Smooth muscle cell (in vitro differentiated cells): ENCODE measurements around the gene PHLDA3. TPM values are rescaled to one million over a fixed set of nuclear protein-coding genes. Genes with fewer than 3 reads are reported as not detected.

Experiments
- DNase-seq: peaks from one replicate; lab custom pipeline; 2025; ENCODE audit not compliant: unreplicated experiment; lab: John Stamatoyannopoulos, UW
- H2AFZ ChIP-seq: fragments of 200-600 bp; sonication (generic); 2 replicates; pipeline ENCODE4 v1.6.0; 2016; ENCODE audit warnings: antibody characterized with exemption, low read depth, mild to moderate bottlenecking
- H3F3A ChIP-seq: fragments of 200-600 bp; sonication (generic); 2 replicates; pipeline ENCODE4 v1.6.0; 2017; ENCODE audit warnings: antibody characterized with exemption, low read depth
- H3K27ac ChIP-seq: fragments of 200-600 bp; sonication (generic); 2 replicates; pipeline ENCODE4 v1.5.1; 2016; ENCODE audit warnings: low read depth, mild to moderate bottlenecking
- H3K27me3 ChIP-seq: fragments of 200-600 bp; sonication (generic); 2 replicates; pipeline ENCODE4 v1.6.1; 2016; ENCODE audit warnings: low read depth, mild to moderate bottlenecking
- H3K36me3 ChIP-seq: fragments of 200-600 bp; sonication (generic); 2 replicates; pipeline ENCODE4 v1.5.1; 2016; ENCODE audit warnings: low read depth
- H3K4me1 ChIP-seq: fragments of 200-600 bp; sonication (generic); 2 replicates; pipeline ENCODE4 v1.5.1; 2016; ENCODE audit warnings: low read depth
- H3K4me2 ChIP-seq: fragments of 200-600 bp; sonication (generic); 2 replicates; pipeline ENCODE4 v1.6.0; 2016; ENCODE audit warnings: mild to moderate bottlenecking
- H3K4me3 ChIP-seq: fragments of 200-600 bp; sonication (generic); 2 replicates; pipeline ENCODE4 v1.5.1; 2016; ENCODE audit warnings: mild to moderate bottlenecking
- H3K79me2 ChIP-seq: fragments of 200-600 bp; sonication (generic); 2 replicates; pipeline ENCODE4 v1.6.0; 2016; ENCODE audit warnings: low read depth, mild to moderate bottlenecking
- H3K9ac ChIP-seq: fragments of 200-600 bp; sonication (generic); 2 replicates; pipeline ENCODE4 v1.6.0; 2016; ENCODE audit warnings: low read depth
- H3K9me3 ChIP-seq: fragments of 200-600 bp; sonication (generic); replicated peaks from 2 replicates; pipeline ENCODE4 v1.5.1; 2016; ENCODE audit warnings: low read depth
- H4K20me1 ChIP-seq: fragments of 200-600 bp; sonication (generic); 2 replicates; pipeline ENCODE4 v1.6.0; 2016; ENCODE audit warnings: low read depth
- WGBS: methylation state at CpG from one replicate; pipeline ENCODE4 v1.1.7; 2016; ENCODE audit warnings: low lambda C conversion rate; 5-methylcytosine and 5-hydroxymethylcytosine counted together
- polyA plus RNA-seq: library from polyadenylated mRNA; unstranded; fragments of >200 nt; fragmentation: Nextera tagmentation; extraction: Ambion mirVana; gene quantifications from 2 replicates; pipeline ENCODE4 v1.2.1, GENCODE V29; 2016
- total RNA-seq: library from RNA; depleted of rRNA; stranded (reverse); fragments of >200 nt; gene quantifications from 2 replicates; pipeline ENCODE4 v1.2.3, GENCODE V29; 2014
- TF ChIP-seq, protein P1 (sequence below): fragments of 200-600 bp; sonication (generic); IDR thresholded peaks from 2 replicates; pipeline ENCODE4 v1.5.1; 2017; ENCODE audit warnings: borderline replicate concordance, mild to moderate bottlenecking, antibody characterized with exemption; ENCODE audit not compliant: insufficient read depth, poor library complexity, severe bottlenecking

PHLDA3 gene
- total and polyA plus RNA-seq, 2 experiments from 2014 or later: 87.8 to 340 TPM

DNA sequence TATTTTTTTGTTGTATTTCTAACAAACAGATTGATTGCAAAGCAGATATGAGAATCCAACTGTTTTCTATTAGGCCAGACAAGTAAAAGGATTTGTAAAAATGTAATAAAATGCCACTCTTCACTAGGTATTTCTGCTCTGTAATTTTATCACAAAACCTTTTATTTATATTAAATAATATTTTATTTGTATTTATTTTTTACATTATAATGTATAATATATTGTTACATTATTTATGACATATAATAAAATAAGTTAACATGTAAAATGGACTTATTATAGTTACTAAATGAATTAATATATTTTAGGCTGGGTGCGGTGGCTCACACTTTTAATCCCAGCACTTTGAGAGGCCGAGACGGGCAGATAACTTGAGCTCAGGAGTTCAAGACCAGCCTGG lies 34.7 kb downstream of the PHLDA3 start:
- no peak for DNase-seq
- H3K4me3 ChIP-seq: no peak overlapping the region
- TF ChIP-seq, protein P1, sequence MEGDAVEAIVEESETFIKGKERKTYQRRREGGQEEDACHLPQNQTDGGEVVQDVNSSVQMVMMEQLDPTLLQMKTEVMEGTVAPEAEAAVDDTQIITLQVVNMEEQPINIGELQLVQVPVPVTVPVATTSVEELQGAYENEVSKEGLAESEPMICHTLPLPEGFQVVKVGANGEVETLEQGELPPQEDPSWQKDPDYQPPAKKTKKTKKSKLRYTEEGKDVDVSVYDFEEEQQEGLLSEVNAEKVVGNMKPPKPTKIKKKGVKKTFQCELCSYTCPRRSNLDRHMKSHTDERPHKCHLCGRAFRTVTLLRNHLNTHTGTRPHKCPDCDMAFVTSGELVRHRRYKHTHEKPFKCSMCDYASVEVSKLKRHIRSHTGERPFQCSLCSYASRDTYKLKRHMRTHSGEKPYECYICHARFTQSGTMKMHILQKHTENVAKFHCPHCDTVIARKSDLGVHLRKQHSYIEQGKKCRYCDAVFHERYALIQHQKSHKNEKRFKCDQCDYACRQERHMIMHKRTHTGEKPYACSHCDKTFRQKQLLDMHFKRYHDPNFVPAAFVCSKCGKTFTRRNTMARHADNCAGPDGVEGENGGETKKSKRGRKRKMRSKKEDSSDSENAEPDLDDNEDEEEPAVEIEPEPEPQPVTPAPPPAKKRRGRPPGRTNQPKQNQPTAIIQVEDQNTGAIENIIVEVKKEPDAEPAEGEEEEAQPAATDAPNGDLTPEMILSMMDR: no peak
- H4K20me1 ChIP-seq: no peaks in the 10 kb centered on the region
- H3K9me3 ChIP-seq: no peaks in the 10 kb centered on the region
- H3K27ac ChIP-seq: no peak overlapping the region
- H3K36me3 ChIP-seq: no peaks in the 10 kb centered on the region
- no peaks in the 10 kb centered on the region for H3K27me3 ChIP-seq
- no peak overlapping the region for H3K9ac ChIP-seq
- WGBS: 95% methylated on average over 3 of the region's 3 CpGs
- no peak overlapping the region for H3K4me2 ChIP-seq
- H3F3A ChIP-seq: peaks cover 3% of the 10 kb centered on the region
- H3K4me1 ChIP-seq: peaks cover 5% of the 10 kb centered on the region
- H2AFZ ChIP-seq: no peak overlapping the region
- no peaks in the 10 kb centered on the region for H3K79me2 ChIP-seq

DNA sequence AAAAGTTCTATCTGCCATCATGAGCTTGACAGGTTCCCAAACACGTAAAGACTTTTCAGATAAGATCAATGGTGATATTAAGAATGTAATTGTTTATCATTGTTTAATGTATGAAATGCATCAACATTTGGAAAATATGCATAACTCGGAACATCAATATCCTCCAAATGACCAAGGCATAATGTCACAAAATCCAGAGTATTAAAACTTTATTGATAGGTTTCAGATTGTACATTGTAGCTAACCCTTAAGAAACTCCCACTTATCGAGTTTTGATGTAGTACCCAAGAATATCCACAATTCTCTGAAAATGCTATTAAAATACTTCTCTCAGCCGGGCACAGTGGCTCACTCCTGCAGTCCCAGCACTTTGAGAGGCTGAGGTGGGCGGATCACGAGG lies 35.4 kb downstream of the PHLDA3 start:
- peaks cover 3% of the 10 kb centered on the region for H3F3A ChIP-seq
- no peak for DNase-seq
- H3K4me1 ChIP-seq: peaks cover 5% of the 10 kb centered on the region
- no peak overlapping the region for H3K27ac ChIP-seq
- H3K27me3 ChIP-seq: no peaks in the 10 kb centered on the region
- H4K20me1 ChIP-seq: no peaks in the 10 kb centered on the region
- no peak overlapping the region for H2AFZ ChIP-seq
- H3K9me3 ChIP-seq: no peaks in the 10 kb centered on the region
- H3K4me3 ChIP-seq: no peak overlapping the region
- H3K36me3 ChIP-seq: no peaks in the 10 kb centered on the region
- H3K79me2 ChIP-seq: no peaks in the 10 kb centered on the region
- 89% methylated on average over 6 of the region's 6 CpGs for WGBS
- TF ChIP-seq, protein P1: no peak
- H3K9ac ChIP-seq: no peak overlapping the region
- no peak overlapping the region for H3K4me2 ChIP-seq

DNA sequence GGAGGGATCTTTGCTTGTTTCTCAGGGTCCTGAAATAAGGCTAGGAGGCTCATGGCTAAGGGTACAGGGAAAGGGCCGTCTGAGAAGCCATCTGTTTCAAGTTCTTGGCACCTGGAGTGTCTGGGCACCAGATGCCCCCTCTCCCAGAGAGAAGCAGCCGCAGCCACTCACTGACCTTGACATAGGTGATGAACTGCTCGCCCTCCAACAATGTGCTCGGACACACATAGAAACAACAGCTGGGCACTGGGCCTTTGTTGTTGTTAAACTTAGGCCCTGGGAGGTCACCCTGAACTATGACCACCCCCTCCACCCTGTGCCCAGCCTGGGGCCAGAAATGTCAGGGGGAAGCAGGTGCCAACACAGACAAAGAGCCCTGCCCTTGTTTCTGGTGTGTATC lies 38.2 kb downstream of the PHLDA3 start:
- H3K27me3 ChIP-seq: no peaks in the 10 kb centered on the region
- no peaks in the 10 kb centered on the region for H3K79me2 ChIP-seq
- no peak overlapping the region for H2AFZ ChIP-seq
- 87% methylated on average over 4 of the region's 4 CpGs for WGBS
- DNase-seq: no peak
- TF ChIP-seq, protein P1: no peak
- no peak overlapping the region for H3K4me3 ChIP-seq
- no peak overlapping the region for H3K9ac ChIP-seq
- H3F3A ChIP-seq: no peaks in the 10 kb centered on the region
- H3K27ac ChIP-seq: no peak overlapping the region
- no peaks in the 10 kb centered on the region for H4K20me1 ChIP-seq
- no peak overlapping the region for H3K4me2 ChIP-seq
- H3K4me1 ChIP-seq: no peaks in the 10 kb centered on the region
- H3K36me3 ChIP-seq: no peaks in the 10 kb centered on the region
- H3K9me3 ChIP-seq: no peaks in the 10 kb centered on the region

DNA sequence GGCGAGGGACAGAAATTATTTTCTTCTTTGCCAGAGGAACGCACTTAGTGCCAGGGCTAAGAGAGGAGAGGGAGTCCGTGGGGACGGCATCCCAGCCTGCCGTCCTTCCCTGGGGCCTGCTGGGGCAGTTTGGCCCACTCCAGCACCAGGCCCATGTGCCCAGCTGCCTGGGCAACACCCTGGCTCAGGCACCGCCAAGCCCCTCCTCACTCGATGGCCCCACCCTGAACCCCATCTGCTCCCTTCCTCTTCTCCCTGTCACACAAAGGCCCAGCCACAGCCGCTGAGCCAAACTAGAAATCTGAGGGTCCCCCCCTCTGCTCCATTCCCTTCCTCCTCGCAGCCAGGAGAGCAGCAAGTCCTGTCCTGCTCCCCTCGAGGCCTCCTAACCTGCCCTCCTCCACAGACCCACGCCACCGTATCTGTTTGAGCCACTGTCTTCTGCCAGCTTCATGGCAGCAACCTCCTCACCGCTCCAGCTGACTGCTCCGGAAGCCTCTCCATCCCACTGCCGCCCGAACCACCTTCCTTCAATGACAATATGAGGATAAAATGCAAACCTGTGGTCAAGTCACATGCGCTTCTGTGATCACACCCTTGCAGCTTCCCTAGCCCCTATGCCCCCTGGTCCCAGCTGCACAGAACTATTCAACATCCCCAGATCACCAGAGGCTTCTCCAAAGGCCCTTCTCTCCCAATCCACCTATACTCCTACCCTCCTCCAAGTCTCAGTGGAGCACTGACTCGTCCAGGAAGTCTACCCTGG lies 39.1 kb downstream of the PHLDA3 start:
- DNase-seq: no peak
- H3K9ac ChIP-seq: no peak overlapping the region

More for the DNA sequence above, 39.1 kb downstream of the PHLDA3 start:
- no peak overlapping the region for H2AFZ ChIP-seq
- H3K36me3 ChIP-seq: no peaks in the 10 kb centered on the region
- TF ChIP-seq, protein P1: no peak
- no peaks in the 10 kb centered on the region for H3K9me3 ChIP-seq
- H4K20me1 ChIP-seq: no peaks in the 10 kb centered on the region
- H3K4me1 ChIP-seq: no peaks in the 10 kb centered on the region
- H3K27me3 ChIP-seq: no peaks in the 10 kb centered on the region
- no peak overlapping the region for H3K27ac ChIP-seq
- 93% methylated on average over 18 of the region's 18 CpGs for WGBS
- no peak overlapping the region for H3K4me3 ChIP-seq
- no peaks in the 10 kb centered on the region for H3K79me2 ChIP-seq
- no peak overlapping the region for H3K4me2 ChIP-seq
- no peaks in the 10 kb centered on the region for H3F3A ChIP-seq
